Gastrocnemius medialis (tissue), 4 donors: ENCODE data around the gene ME3. TPM values are rescaled to one million over a fixed set of nuclear protein-coding genes. Genes with fewer than 3 reads are reported as not detected.

Source experiments
- ATAC-seq, 2 donors: fragments of 150-250 bp; one replicate each; pipeline ENCODE4 v1.9.1; 2016
- DNase-seq, 2 donors: peaks; one replicate each; pipeline ENCODE4 v3.0.0-alpha.2; 2019
- H3K27ac ChIP-seq, 4 donors: fragments of 200-600 bp; sonication (generic); 1 replicate in 1 of 4; 2 replicates in 3 of 4; pipeline ENCODE4 v1.5.1; 2016 to 2018; ENCODE audit warnings: mild to moderate bottlenecking in 2 of 4, moderate library complexity in 1 of 4
- H3K27me3 ChIP-seq, 3 donors: fragments of 200-600 bp; sonication (generic) in 2 of 3; 1 replicate in 1 of 3; 2 replicates in 2 of 3; pipeline versions ENCODE4 v1.5.1 to v1.6.0; 2016 to 2019; ENCODE audit warnings: mild to moderate bottlenecking in 1 of 3, moderate library complexity in 1 of 3
- H3K36me3 ChIP-seq, 2 donors: fragments of 200-600 bp; sonication (generic) in 1 of 2; one replicate each; pipeline ENCODE4 v1.5.1; 2017 to 2018
- H3K4me1 ChIP-seq, 2 donors: fragments of 200-600 bp; sonication (generic) in 1 of 2; one replicate each; pipeline ENCODE4 v1.5.1; 2016 to 2017; ENCODE audit warnings: mild to moderate bottlenecking in 2 of 2
- H3K4me3 ChIP-seq, 4 donors: fragments of 200-600 bp; sonication (generic) in 3 of 4; 1 replicate in 1 of 4; 2 replicates in 3 of 4; pipeline ENCODE4 v1.5.1; 2016 to 2019; ENCODE audit warnings: mild to moderate bottlenecking in 2 of 4
- H3K9me3 ChIP-seq, 3 donors: fragments of 200-600 bp; sonication (generic) in 2 of 3; 1 replicate in 1 of 3; 2 replicates in 2 of 3; pipeline ENCODE4 v1.5.1; 2016 to 2019
- CTCF ChIP-seq, 5 experiments: fragments of 450-650 bp in 3 of 5; fragments of 200-600 bp in 2 of 5; sonication (generic) in 2 of 5; IDR thresholded peaks in 4 of 5; conservative IDR thresholded peaks in 1 of 5; 1 replicate in 4 of 5; 2 replicates in 1 of 5; pipeline ENCODE4 v1.5.1; 2016 to 2019; ENCODE audit warnings: antibody characterized with exemption in 5 of 5, mild to moderate bottlenecking in 3 of 5, moderate library complexity in 3 of 5
- POLR2A ChIP-seq, 2 donors: fragments of 450-650 bp; IDR thresholded peaks; one replicate each; pipeline ENCODE4 v1.6.1; 2017; ENCODE audit warnings: antibody characterized with exemption in 2 of 2, mild to moderate bottlenecking in 2 of 2, moderate library complexity in 2 of 2
- in situ Hi-C, 4 donors: fragments of 200-750 bp; cut with MboI; loops; one replicate each; pipeline versions ENCODE4 v1.15.0 to v1.8.0; 2017; ENCODE audit warnings: low sequenced_read_pairs in 4 of 4
- intact Hi-C: fragments of 100-400 bp; cut with DNase I; formaldehyde crosslinking; loops from one replicate; pipeline ENCODE4 v1.15.1; 2023; ENCODE audit warnings: low total_unique reads
- total RNA-seq, 4 donors: library from RNA; depleted of rRNA; stranded (reverse); fragments of >200 nt; gene quantifications; one replicate each; pipeline versions ENCODE4 v1.1.0 to v1.2.3, GENCODE V29; 2016

ME3 gene
- total RNA-seq, 4 donors from 2014 or later = 4.2 to 17.0 (median 15.7) TPM

GRCh38 chr11:86506235-86506634, 166.2 kb downstream of the ME3 start:
- in situ Hi-C loops = no loop called here
- H3K9me3 ChIP-seq = no peaks in the 10 kb centered on the region
- ATAC-seq (no peak), DNase-seq (no peak)
- H3K27me3 ChIP-seq = no peaks in the 10 kb centered on the region
- no peak overlapping the region for H3K27ac ChIP-seq
- H3K4me1 ChIP-seq = peaks cover 0 to 8% of the 10 kb centered on the region in 2 donors
- H3K36me3 ChIP-seq = peaks cover 0 to 8% of the 10 kb centered on the region in 2 donors
- intact Hi-C loops = no loop called here
- TF ChIP-seq CTCF (IDR thresholded peaks at IDR 0.05 in 4 of 5, conservative IDR thresholded peaks at IDR 0.05 in 1 of 5) (no peak), POLR2A (IDR thresholded peaks at IDR 0.05) (no peak)
- no peak overlapping the region for H3K4me3 ChIP-seq

GRCh38 chr11:86503131-86503530, 169.3 kb downstream of the ME3 start:
- intact Hi-C loops (no loop called here), in situ Hi-C loops (no loop called here)
- Histone ChIP-seq H3K4me1 (peaks cover 0 to 4% of the 10 kb centered on the region in 2 donors), H3K9me3 (no peaks in the 10 kb centered on the region), H3K4me3 (no peak overlapping the region), H3K36me3 (peaks cover 0 to 8% of the 10 kb centered on the region in 2 donors), H3K27me3 (no peaks in the 10 kb centered on the region), H3K27ac (no peak overlapping the region)
- ATAC-seq (no peak), DNase-seq (no peak)
- TF ChIP-seq CTCF (IDR thresholded peaks at IDR 0.05 in 4 of 5, conservative IDR thresholded peaks at IDR 0.05 in 1 of 5) = no peak
- no peak for TF ChIP-seq POLR2A (IDR thresholded peaks at IDR 0.05)

- in situ Hi-C loops (no loop called here), intact Hi-C loops (no loop called here)
- TF ChIP-seq CTCF (IDR thresholded peaks at IDR 0.05 in 4 of 5, conservative IDR thresholded peaks at IDR 0.05 in 1 of 5) (no peak), POLR2A (IDR thresholded peaks at IDR 0.05) (no peak)
- Histone ChIP-seq H3K9me3 (no peaks in the 10 kb centered on the region), H3K27me3 (no peaks in the 10 kb centered on the region), H3K27ac (no peak overlapping the region), H3K36me3 (no peaks in the 10 kb centered on the region), H3K4me3 (no peak overlapping the region), H3K4me1 (peaks cover 0 to 4% of the 10 kb centered on the region in 2 donors)
- no peak for DNase-seq
- no peak for ATAC-seq
Measured at GRCh38 chr11:86502137-86502642, 170.2 kb downstream of the ME3 start.

GRCh38 chr11:86500500-86501140, 171.8 kb downstream of the ME3 start:
- Histone ChIP-seq H3K36me3 (no peaks in the 10 kb centered on the region), H3K4me3 (no peak overlapping the region), H3K4me1 (peaks cover 0 to 4% of the 10 kb centered on the region in 2 donors), H3K27ac (no peak overlapping the region), H3K9me3 (no peaks in the 10 kb centered on the region), H3K27me3 (no peaks in the 10 kb centered on the region)
- intact Hi-C loops = no loop called here
- no peak for TF ChIP-seq POLR2A (IDR thresholded peaks at IDR 0.05)
- TF ChIP-seq CTCF (IDR thresholded peaks at IDR 0.05 in 4 of 5, conservative IDR thresholded peaks at IDR 0.05 in 1 of 5) = no peak
- in situ Hi-C loops = no loop called here
- ATAC-seq (no peak), DNase-seq (no peak)
